GM12874 (cell line): ENCODE data around the gene AMPD1.

Source experiments
- CTCF ChIP-seq: IDR thresholded peaks from 2 replicates; pipeline ENCODE4 v1.5.1; 2011; ENCODE audit warnings: low read depth, mild to moderate bottlenecking, control low read depth, low read length, moderate library complexity; ENCODE audit not compliant: insufficient read depth

The AMPD1 gene

DNA sequence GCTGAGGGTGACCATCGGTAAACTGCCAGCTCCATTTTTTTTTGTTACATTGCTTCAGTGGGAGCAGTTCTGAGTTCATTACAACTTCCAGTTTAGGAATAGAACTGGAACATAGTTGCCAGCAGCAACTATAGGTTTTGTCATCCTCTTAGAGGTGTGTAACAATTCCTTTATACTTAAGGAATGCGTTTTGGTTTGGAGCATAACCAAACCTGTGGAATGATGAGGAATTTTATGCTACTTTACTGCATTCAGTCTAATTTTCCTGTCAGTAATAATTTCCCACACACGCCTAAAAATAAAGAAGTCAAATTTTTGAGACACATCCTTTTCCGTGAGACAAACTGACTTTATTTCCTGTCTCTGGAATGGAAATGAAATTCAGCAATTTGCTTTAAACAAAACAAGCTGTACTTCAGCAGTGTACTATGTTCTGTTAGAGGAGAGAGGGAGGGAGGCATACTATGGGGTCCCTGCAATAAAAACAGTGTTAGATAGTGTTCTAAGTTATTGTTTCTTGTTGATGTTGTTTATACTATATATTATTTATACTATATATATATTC is 4.8 kb upstream of the AMPD1 start:
- no peak for TF ChIP-seq CTCF

- TF ChIP-seq CTCF: no peak
These were observed 1.5 kb upstream of the AMPD1 start for GRCh38 chr1:114696810-114697209.

- TF ChIP-seq CTCF: no peak
These were observed 621 bp downstream of the AMPD1 start for GRCh38 chr1:114694540-114695310.

GRCh38 chr1:114692947-114693346 is 2.4 kb downstream of the AMPD1 start:
- no peak for TF ChIP-seq CTCF

DNA sequence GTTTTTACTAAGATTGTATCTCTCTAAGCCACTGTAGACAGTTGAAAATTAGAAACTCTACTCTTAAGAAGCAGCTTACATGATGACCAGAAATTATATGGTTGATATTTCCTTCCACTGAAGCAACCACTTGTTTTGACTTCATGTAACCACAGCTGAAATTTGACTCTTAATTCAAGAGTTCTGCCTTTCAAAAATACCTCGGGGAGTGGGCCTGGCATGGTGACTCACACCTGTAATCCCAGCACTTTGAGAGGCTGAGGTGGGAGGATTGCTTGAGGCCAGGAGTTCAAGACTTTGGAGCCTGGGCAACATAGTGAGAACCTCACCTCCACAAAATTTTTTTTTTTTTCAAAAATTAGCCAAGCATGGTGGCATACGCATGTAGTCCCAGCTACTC is 4.3 kb downstream of the AMPD1 start:
- no peak for TF ChIP-seq CTCF

DNA sequence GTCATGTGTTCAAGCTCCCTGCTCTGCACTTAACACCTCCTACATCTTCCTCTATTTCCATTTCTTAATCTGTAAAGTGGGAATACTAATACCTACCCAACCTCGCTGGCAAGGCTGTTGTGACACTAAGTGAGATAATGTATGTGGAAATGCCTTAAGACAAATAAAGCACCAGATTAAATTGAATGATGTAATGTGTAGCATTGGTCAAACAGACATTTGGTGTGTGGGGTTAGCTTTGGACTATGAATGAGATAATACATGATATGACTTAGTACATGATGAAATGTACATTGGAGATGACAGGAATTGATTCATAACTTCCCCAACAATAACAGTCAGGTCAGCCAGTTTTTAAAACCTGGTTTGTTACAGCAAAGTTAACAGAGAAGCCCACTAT is 5.2 kb downstream of the AMPD1 start:
- TF ChIP-seq CTCF: no peak

GRCh38 chr1:114688526-114688925 is 6.8 kb downstream of the AMPD1 start:
- TF ChIP-seq CTCF: no peak
